Head of caudate nucleus (tissue), 42 donors: ENCODE results near the gene LURAP1L.
A peak's percentile ranks its signal among the peaks of the same experiment; 100 is the strongest.

ENCODE experiments used
- DNase-seq, 42 donors: peaks; one replicate each; pipeline versions ENCODE4 v3.0.0 to v3.0.0-alpha.2; 2020 to 2021; ENCODE audit warnings: mixed read lengths in 7 of 42
- intact Hi-C: fragments of 100-400 bp; cut with DNase I; formaldehyde crosslinking; loops from one replicate; pipeline ENCODE4 v1.15.0; 2022

LURAP1L gene

DNA sequence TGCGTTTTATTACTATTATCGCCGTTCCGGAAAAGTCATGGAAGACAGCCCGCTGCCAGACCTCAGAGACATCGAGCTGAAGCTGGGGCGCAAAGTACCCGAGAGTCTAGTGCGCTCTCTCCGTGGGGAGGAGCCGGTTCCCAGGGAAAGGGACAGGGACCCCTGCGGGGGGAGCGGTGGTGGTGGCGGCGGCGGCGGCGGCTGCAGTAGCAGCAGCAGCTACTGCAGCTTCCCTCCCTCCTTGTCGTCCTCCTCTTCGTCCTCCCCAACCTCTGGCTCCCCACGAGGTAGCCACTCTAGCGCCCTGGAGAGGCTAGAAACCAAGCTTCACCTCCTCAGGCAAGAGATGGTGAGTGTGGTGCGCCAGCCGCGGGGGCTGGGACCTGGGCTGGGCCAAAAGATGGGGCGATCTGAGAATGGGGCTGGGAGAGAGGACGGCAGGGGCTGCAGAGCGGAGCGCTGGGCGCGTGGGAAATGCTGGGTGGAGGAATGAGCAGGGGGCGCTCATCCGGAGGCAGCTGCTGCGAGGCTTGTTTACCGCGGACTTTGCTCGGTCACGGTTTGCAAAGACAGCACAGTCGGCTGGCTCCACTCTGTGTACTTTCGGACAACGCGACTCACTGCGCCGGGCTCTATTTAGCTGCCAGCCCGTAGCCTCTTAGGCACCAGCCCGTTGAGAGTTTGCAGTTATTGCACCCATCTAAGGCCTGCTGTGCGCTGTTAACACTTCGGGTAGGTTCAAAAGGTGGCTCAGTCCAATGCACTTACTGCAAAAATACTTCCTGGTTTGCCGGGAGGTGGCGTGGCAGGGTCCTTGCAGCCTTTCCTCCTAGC is 1.1 kb downstream of the LURAP1L start:
- DNase-seq = peak; percentile 3 to 92 (median 60)
- intact Hi-C loops = no loop called here

DNA sequence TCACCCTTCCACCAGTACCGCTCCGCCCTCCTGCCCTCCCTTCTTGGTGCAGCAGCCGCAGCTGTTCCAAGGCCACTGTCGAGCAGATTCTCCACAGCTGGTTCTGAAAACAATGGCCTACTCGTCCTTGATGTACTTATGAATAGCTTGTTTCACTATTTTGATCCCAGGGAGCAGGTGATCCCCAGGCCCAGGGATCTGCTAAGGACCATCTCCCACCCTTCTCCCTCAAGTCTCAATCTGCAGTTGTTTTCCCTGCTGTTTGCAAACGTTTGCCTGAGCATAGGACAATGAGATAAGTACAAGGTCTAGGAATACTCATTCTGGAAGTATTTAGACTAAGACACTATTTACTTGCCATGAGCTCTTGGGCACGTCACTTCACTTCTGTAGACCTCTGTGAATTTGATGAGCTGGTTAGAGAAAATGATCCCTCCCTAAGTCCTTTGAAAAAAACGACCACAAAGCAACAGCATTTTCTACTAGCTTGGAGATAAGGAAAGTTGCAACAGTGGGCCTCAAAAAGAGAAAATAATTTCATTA is 1.8 kb downstream of the LURAP1L start:
- peak in 38 of 42 donors; percentile 65 to 95 (median 84) for DNase-seq
- intact Hi-C loops = no loop called here

DNA sequence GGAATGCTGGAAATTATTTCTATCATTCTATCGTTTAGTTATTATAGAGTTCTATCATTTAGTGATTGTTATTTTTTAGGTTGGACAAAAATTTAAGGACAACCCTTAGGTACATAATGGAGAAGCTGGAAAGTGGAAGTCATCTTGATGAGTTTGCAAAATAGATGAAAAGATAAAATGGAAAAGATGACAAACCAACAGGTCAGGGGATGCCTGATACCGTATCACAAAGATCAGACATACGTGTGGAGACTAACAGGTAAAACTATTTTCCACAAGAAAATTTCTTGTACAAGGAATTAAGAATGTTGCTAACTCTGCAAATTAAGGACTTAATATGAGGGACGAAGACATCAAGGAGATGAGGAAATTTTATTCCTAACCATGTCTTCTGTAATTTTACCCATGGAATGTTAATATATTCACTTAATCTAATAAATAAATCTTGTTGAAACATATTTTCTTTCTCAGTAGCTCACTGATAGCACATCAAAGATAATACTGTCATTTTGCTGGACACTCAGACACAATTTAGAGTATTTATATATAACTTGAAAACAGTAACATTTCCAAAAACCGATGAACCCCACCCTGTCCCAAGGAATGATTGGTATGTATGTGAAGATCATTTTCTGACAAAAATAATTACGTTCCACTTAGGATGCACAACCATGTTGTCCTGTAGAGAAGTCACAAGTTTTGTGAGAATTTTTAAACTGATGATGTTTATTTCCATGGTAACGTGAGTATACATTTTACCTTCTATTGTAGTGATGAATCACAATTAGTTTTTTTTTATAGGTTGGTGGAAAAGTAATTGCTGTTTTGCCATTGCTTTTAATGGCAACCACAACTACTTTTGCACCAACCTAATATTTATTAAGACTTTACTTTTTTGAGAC is 2.6 kb downstream of the LURAP1L start:
- no peak for DNase-seq
- intact Hi-C loops = no loop called here

DNA sequence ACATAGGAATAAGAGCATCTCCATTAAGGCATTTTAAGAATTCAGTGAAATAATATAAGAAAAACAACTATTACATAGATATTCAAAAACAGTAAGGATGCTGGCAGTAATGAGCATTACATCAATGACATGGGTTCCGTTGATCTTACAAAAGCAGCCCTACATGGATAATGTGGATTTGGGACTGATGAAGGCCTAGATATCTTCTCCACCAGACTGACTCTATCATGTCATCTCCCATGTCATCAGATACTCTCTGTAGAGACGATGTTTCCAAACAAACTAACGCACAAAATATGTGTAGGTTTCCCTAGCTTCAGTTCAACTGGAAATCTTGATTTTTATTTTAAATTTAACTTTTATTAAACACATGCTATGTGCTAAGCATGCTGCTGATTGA is 3.6 kb downstream of the LURAP1L start:
- DNase-seq = no peak

DNA sequence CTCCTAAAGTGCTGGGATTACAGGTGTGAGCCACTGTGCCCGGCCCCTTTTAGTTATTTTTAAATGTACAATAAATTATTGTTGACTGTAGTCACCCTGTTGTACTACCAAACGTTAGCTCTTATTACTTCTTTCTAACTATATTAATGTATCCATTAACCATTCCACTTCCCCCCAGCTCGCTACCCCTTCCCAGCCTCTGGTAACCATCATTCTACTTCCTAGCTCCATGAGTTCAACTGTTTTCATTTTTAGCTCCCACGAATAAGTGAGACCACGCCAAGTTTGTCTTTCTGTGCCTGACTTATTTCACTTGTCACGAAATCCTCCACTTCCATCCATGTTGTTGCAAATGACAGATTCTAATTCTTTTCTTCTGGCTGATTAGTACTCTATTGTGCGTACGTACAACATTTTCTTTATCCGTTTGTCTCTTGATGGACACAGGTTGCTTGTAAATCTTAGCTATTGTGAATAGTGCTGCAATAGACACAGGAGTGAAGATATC is 6.5 kb downstream of the LURAP1L start:
- intact Hi-C loops = no loop called here
- no peak for DNase-seq

More for the DNA sequence above, 3.6 kb downstream of the LURAP1L start:
- intact Hi-C loops = no loop called here

DNA sequence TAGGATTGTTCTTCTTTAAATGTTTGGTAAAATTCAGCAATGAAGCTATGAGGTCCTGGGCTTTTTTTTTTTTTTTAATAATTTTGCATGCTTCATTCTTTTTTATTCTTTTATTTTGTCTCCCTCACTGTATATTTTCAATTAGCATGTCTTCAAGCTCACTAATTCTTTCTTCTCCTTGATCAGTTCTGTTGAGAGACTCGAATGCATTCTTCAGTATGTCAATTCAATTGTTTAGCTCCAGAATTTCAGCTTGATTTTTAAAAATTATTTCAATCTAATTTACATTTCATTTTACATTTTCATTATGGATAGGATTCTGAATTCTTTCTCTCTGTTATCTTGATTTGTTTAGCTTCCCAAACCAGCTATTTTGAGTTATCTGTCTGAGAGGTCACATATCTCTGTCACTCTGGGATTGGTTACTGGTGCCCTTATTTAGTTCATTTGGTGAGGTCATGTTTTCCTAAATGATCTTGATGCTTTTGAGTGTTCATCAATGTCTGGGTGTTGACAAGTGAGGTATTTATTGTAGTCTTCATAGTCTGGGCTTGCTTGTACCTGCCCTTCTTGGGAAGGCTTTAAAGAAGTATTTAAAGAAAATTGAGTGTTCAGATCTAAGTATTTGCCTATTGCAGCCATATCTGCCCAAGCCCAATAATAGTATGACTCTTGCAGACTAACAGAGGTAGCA is 9.1 kb downstream of the LURAP1L start:
- no peak for DNase-seq

DNA sequence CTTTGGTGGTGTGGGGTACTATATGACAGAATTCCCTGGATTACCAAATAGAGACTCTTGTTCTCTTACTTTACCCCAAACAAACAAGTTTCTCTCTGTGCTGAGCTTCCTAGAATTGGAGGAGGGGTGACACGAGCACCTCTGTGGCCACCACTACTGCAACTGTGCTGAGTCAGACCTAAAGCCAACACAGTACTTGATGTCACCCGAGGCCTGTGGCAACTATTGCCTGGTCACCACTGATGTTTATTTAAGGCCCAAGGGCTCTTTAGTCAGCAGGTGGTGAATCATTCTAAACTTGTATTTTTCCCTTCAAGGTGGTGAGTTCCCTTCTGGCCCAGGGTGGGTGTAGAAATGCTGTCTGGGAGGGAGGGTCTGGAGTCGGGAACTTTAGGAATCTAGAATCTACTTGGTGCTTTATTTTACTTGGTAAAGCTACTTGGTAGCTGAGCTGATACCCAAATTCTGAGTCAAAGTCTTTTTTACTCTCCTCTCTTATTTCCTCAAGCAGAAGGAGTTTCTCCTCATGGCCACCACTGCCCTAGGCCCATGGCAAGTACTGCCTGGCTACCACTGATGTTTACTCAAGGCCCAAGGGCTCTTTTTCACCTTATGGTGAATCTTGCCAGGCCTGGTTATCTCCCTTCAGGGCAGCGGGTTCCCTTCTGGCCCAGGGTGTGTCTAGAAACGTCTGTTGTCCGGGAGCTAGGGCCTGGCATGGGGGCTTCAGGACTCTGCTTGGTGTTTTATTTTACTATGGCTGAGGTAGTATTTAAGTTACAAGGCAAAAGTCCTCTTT is 9.8 kb downstream of the LURAP1L start:
- intact Hi-C loops = no loop called here
- DNase-seq = no peak

More for the DNA sequence above, 9.1 kb downstream of the LURAP1L start:
- intact Hi-C loops = no loop called here

DNA sequence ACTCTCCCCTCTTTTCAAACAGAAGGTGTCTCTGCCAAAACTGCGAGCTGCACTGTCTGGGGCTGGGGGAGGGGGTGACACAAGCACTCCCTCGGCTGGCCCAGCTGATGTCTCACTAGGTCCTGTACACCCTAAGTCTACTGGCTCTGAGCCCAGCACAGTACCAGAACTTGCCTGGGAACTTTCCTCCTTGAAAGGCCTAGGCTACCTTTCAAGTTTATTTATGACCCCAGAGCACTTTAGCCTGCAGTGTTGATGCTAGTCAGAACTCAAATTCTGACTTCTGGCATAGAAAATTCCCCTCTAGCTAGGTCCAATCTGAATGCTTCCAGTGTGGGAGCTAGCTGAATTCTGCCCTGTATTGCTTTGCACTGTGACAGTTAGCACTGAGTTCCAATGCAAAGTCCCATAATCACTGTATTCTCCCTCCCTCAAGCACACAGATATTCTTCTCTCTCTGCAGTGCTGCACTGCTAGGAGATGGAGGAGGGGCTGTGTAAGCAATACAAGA is 10.5 kb downstream of the LURAP1L start:
- intact Hi-C loops = no loop called here
- peak in 1 of 42 donors; percentile 17 for DNase-seq

DNA sequence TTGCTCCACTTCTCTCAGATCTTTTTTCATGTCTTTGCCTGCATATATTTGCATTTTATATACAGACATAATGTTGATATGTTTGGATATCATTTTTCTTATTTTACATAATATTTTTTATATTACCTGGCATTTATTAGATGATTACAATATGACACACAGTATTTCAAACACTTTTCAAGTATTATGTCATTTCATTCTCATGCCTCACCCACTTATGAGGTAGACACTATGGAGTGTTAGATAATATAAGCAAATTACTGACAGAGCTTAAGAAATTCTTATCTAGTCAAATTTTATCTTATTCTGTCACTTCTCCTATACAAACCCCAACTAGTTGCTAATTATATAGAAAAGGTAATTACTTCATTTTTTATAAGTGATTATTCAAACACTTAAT is 11.1 kb downstream of the LURAP1L start:
- intact Hi-C loops = no loop called here
- no peak for DNase-seq

DNA sequence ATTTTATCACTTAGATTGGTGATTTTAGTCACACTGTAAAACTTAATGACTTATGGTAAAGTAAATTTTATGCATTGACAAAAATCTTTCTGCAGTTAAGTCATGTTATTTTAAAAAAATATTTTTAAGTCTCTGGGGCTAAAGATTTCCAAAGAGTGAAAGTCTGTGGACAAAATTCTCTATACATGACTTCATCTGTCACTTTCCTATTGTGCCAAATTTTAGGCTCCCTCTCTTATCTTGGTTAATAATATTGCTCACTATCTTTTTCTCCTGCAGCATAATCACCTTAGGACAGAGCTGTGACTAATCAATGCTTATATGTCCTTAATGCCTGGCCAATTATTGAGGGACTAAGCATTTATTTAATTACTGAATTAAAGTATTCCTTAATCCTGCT is 15.2 kb downstream of the LURAP1L start:
- no peak for DNase-seq
- intact Hi-C loops = no loop called here

DNA sequence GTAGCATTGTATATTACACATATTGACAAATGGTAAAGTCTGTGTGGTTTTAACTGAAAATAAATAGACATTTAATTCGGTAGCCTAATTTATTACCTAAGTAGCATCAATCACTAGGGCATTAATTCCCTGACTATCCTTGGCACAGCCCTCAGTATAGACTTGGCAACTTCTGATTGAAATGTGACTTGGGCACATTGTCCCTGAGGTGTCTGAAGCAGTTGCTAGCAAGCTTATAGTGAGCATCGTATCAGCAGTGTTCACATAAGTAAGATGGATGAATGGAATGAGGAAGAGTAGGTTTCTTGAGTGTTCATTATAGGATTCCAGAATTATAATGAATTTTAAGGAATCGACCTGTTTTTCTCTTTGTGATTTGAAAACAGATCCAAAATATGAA is 16.1 kb downstream of the LURAP1L start:
- DNase-seq = no peak

DNA sequence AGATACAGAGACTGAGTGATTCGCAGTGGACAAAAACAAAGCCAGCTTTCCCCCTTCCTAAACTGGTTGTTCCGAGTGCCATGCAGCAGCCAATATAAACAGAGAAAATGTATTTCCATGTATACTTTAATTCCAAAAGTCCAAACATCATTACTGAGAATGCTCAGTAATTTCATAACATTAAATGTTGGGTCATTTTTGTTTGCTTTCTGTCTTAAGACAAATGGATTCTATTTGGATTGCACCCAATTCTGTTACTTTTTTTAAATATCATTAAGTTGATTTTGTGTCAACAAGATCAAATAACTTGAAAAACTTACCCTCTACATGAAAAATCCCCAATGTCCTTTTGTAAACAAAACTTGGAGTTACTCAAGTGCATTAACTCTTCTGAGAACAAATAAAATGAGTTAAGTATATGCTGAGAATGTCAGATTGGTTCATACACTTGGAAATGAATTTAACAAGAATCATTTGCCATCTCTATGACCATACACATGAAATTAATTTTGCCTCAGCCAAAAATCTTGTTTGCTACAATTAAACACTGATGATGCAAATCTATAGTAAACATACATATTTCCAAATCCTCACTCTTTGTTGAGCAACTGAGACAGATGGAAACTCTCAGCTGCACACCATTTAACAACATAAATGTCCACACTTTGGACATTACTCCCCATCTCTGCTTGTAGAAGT is 19.4 kb downstream of the LURAP1L start:
- DNase-seq = no peak
- intact Hi-C loops = no loop called here

More for the DNA sequence above, 16.1 kb downstream of the LURAP1L start:
- intact Hi-C loops = no loop called here

DNA sequence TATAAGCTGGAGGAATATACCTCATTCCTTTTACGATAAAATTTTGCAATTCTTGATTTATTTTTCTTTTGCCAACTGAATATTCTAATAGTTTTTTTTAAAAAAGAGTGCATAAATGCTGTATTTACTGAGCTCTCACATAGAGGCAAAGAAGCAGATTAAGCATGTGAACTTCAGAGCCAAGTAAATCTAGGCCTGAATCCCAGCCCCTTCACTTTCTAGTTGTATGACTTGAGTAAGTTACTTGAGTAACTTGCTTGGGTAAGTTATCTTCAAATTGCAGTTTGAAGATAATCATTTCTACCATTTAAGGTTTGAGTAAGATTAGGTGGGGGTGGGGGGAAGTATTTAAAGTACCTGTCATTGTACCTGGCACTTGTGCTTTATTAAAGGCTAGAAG is 21.8 kb downstream of the LURAP1L start:
- no peak for DNase-seq
- intact Hi-C loops = no loop called here

DNA sequence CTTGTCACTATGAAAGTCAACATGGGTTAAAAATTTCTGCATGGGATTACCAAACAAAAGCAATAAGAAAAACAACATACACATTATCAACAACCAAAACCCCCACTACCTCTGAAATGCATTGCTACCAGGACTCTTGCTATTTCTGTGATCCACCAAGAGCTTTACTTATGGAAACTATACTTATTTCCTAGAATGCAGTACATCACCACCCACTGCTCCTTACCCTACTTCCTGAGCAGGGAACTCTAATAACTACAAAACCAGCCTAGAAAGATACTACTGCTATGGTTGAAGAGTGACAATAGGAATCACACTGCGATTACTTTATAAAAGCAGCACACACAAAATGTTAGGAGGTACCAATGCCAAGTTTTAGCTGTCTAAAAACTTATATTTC is 22.2 kb downstream of the LURAP1L start:
- DNase-seq = no peak
- intact Hi-C loops = no loop called here

DNA sequence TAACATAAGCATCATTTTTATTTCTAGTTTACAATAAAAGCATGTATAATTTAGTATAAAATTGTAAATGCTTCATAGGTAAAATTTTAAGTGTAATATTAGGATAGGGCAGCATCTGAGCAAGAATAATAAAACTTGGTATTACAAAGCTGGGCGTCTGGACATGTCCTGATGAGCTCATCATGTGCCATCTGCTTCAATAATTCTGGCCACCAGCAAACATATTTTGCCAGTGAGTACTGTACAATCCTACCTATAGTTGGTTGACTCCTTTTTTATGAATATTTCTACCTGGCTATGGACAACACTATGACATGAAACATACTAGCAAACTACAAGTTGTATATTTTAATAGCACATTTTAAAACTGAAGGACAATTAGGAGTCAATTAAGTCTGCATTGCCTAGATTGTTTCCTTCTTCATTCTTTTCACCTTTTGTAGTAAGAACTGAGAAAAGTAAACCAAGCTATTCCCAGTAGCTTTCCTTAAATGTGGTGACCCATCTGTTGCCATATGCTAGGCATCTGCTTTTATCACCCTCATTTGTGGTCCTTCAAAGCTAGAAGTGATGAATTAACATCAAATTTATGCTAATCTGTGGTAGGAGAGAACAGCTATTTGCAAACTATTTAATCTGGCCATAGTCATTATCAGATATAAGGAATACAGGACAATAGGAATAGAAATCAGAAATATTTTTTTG is 23.4 kb downstream of the LURAP1L start:
- intact Hi-C loops = no loop called here
- DNase-seq = no peak

DNA sequence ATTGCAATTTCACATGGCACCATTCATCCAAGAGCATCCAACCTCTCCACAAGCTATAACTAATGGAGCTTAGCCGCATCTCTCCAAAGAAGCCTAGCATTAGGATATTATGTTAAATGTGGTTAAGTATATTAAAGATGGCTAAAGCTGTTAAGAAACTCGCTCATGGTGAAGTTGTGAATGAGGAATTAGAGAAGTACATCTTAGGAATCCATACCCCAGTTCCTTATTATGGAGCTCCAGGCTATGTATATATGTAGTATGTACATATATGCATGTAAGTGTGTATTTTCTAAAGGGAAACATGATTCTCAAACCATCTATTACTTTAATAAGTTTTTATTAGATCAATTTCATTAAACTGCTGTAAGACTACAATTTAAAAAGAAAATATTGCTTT is 26.4 kb downstream of the LURAP1L start:
- intact Hi-C loops = no loop called here
- no peak for DNase-seq

DNA sequence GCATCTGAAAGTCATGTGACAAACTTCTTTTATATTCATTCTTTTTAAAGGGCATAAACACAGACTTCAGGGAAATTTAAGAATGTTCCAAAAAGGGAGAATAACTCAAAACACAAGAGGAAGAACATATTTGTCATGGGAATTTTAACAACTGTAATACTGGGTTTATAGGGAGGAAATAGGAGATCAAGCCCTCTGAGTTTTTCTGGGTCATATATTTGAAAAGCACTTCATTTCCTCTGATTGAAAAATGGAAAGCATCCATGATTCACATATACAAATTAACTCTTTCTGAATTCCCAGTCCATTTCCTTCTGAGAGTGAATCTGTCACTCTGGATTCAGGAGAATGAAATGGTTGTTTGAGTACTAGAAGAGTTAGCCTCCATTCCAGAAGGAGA is 26.8 kb downstream of the LURAP1L start:
- intact Hi-C loops = no loop called here
- DNase-seq = no peak
